Body of pancreas (tissue), 4 donors: ENCODE data around the gene ADRA2C.

Experiments used
- POLR2A ChIP-seq, 3 donors: fragments of 450-650 bp; IDR thresholded peaks; one replicate each; pipeline ENCODE4 v1.6.1; 2016; ENCODE audit warnings: antibody characterized with exemption in 3 of 3, mild to moderate bottlenecking in 2 of 3
- TF ChIP-seq, protein P1 (sequence below), 7 experiments: fragments of 450-650 bp in 4 of 7; fragments of 200-600 bp in 3 of 7; sonication (generic) in 3 of 7; IDR thresholded peaks; one replicate each; pipeline ENCODE4 v1.5.1; 2016 to 2019; ENCODE audit warnings: antibody characterized with exemption in 7 of 7

DNA sequence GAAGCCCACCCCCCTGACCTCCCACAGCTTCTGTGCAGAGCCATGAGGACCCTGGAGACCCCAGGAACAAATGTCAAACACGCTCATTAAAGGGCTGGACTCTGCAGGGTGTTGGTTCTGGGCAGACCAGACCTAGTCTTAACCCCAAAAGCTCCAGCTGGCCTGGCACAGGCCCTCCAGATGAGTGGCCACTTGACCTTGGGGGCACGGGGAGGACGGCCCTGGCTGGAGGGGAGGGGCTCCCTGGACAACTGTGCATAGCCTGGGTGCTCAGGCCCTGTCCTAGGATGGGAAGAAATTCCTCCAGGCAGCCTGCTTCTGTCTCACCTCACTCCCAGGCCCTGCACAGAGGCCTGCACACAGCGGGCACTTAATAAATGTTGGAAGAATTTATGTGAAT lies 9.4 kb downstream of the ADRA2C start:
- TF ChIP-seq, protein P1, sequence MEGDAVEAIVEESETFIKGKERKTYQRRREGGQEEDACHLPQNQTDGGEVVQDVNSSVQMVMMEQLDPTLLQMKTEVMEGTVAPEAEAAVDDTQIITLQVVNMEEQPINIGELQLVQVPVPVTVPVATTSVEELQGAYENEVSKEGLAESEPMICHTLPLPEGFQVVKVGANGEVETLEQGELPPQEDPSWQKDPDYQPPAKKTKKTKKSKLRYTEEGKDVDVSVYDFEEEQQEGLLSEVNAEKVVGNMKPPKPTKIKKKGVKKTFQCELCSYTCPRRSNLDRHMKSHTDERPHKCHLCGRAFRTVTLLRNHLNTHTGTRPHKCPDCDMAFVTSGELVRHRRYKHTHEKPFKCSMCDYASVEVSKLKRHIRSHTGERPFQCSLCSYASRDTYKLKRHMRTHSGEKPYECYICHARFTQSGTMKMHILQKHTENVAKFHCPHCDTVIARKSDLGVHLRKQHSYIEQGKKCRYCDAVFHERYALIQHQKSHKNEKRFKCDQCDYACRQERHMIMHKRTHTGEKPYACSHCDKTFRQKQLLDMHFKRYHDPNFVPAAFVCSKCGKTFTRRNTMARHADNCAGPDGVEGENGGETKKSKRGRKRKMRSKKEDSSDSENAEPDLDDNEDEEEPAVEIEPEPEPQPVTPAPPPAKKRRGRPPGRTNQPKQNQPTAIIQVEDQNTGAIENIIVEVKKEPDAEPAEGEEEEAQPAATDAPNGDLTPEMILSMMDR (IDR thresholded peaks at IDR 0.05): no peak
- no peak for TF ChIP-seq POLR2A (IDR thresholded peaks at IDR 0.05)
